ENCODE results near the gene KRT24.

KRT24 gene

DNA sequence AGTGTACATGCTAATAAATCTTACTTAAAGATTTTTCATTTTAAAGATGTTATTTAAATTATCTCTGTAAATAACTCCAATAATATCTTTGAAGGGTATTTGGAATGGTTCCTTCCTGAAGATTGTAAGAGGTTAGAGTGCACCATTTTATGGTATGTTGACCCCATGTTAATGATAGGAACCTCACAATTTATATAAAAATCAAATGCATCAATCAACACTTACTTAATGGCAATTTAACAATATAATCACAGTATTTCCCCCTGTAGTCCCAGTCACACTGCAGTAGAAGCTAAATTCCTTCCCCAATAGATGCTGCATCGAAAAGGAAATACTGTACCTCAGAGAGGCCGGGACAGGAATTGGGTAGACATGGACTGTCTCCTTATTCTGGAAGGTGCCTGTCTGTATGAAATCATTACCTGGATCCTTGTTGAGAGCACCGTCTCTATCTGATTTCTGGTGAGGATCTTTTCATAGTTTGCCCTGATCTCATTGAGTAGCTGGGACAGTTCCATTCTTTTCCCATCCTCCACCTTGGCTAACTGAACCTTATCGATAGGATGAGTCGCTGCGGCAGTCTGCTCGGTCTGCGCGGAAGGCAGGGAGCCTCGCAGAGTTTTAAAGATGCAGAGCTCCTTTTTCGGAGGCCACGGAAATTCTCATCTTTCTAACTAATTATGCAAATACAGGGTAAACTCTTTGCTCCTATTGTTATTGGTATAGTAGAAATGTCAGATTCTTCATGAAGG lies 38.8 kb downstream of the KRT24 start, which contains the start of gene KRT222:
KRT222 (minus strand) TSS at position 596 of the 752 bp plus-strand sequence; CDS start at position 518, 78 bp downstream.
- no peak within 1 kb of the TSS for H3K4me3 ChIP-seq (ENCODE audit: low read depth, low read length)
- TF ChIP-seq, protein P1, sequence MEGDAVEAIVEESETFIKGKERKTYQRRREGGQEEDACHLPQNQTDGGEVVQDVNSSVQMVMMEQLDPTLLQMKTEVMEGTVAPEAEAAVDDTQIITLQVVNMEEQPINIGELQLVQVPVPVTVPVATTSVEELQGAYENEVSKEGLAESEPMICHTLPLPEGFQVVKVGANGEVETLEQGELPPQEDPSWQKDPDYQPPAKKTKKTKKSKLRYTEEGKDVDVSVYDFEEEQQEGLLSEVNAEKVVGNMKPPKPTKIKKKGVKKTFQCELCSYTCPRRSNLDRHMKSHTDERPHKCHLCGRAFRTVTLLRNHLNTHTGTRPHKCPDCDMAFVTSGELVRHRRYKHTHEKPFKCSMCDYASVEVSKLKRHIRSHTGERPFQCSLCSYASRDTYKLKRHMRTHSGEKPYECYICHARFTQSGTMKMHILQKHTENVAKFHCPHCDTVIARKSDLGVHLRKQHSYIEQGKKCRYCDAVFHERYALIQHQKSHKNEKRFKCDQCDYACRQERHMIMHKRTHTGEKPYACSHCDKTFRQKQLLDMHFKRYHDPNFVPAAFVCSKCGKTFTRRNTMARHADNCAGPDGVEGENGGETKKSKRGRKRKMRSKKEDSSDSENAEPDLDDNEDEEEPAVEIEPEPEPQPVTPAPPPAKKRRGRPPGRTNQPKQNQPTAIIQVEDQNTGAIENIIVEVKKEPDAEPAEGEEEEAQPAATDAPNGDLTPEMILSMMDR (IDR thresholded peaks at IDR 0.05; ENCODE audit: low read depth, low read length, missing control alignments), result no peak
- no peak for DNase-seq (ENCODE audit: low read depth)

DNA sequence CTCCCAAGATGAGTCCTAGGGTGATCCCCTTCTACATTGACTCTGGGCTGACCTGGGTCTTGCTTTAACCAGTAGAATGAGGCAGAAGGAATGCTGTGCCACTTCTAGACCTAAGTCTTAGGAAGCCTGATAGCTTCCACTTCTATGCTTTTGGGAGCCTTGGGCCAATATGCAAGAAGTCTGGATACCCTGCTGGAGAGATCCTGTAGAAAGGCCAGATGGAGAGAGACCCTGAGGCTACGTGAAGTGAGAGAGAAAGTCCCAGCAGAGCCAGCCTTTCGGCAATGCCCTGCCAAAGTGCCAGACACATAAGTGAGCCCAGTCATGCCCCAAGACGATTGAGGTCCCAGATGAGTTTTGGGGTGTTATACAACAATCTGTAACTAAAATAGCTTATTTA lies 40.3 kb downstream of the KRT24 start:
- TF ChIP-seq, protein P1 (IDR thresholded peaks at IDR 0.05; ENCODE audit: low read depth, low read length, missing control alignments), result no peak
- H3K4me3 ChIP-seq (ENCODE audit: low read depth, low read length), result no peak overlapping the region
- no peak for DNase-seq (ENCODE audit: low read depth)

DNA sequence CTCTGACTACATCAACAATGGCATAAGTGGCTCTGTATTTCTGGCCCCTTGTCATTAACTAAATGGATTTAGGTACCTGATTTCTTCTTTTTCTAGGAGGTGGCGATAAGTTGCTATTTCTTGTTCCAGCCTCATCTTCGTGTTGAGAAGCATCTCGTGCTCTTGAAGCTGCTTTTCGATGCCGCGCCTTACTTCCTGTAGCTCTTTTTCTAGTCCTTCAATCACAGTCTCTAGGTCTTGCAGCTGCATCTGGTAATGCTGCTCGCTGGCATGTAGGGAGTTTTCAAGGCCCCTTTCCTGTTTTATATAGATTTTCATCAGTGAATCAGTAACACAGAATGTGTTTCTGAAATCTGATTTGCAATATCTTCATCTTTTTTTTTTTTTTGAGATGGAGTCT lies 43.6 kb downstream of the KRT24 start:
- DNase-seq (ENCODE audit: low read depth), result no peak
- TF ChIP-seq, protein P1 (IDR thresholded peaks at IDR 0.05; ENCODE audit: low read depth, low read length, missing control alignments), result no peak
- no peak overlapping the region for H3K4me3 ChIP-seq (ENCODE audit: low read depth, low read length)

DNA sequence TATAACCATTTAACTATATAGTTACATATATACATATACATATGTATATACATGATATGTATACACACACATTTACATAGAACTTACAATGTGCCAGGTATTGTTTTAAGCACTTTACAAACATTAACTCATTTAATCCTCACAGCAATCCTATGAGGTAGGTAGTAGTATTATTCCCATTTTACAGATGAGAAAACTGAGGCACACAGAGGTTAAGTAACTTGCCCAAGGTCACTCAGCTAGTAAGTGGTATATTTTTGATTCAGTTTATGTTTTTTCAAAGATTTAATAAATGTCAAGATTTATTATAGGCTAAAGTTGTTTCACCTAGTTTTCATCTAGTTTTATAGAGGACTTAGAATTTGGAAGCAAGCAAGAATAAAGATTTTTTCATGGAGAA lies 45.2 kb downstream of the KRT24 start:
- TF ChIP-seq, protein P1 (IDR thresholded peaks at IDR 0.05; ENCODE audit: low read depth, low read length, missing control alignments), result no peak

DNA sequence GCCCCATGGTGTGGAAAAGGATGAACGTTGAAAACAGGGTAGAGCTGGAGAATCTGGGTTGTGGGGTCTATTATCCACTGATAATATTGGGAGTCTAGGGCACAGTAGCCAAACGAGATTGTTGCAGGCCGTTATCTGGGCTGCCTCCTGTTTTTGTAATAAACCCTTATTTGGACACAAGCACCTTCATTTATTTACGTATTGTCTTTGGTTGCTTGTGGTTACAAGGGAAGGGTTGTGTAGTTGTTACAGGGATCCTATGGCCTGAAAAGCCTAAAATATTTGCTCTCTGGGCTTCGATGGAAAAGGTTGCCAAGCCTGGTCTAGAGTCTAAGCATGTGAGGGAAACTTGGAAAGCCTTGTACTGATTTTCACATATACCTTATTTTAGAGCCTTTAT lies 51.6 kb downstream of the KRT24 start:
- DNase-seq (ENCODE audit: low read depth), result no peak
- TF ChIP-seq, protein P1 (IDR thresholded peaks at IDR 0.05; ENCODE audit: low read depth, low read length, missing control alignments), result no peak
- H3K4me3 ChIP-seq (ENCODE audit: low read depth, low read length), result no peak overlapping the region

More for the DNA sequence above, 45.2 kb downstream of the KRT24 start:
- H3K4me3 ChIP-seq (ENCODE audit: low read depth, low read length), result no peak overlapping the region
- no peak for DNase-seq (ENCODE audit: low read depth)

DNA sequence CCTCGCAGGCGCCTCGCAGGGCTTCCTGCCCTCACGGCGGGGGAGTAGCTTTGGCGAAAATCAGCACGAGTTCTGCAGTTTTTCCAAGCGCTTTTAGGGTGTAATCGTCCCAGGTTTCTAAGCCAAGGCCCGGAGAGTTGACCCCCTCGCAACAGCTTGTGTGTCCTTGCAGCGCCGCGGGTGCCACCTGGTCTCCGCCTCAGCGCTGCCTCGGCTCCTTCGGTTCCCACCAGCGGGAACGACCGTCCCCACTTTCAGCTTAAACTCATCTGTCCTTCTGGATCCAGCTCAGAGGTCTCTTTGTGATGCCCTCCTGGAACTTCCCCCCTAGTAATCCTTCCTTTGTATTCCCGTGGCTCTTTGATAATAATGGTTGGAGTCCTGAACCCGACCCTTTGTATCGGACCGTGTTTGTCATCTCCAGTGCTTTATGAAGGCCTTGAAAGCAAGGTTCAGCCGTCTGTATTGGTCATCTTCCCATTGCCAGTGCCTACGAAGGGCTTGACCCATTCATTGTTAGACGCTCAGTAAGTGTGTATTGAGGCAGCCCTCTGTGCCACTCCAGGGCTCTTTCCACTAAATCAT lies 55.1 kb downstream of the KRT24 start:
- peak overlapping the region; percentile 84 for H3K4me3 ChIP-seq (ENCODE audit: low read depth, low read length)
- no peak for DNase-seq (ENCODE audit: low read depth)
- TF ChIP-seq, protein P1 (IDR thresholded peaks at IDR 0.05; ENCODE audit: low read depth, low read length, missing control alignments), result no peak
